Amniotic stem cell (primary cell): ENCODE measurements around the gene MELK.

Experiments
- DNase-seq: peaks from one replicate; lab custom pipeline; 2025; lab: John Stamatoyannopoulos, UW

MELK gene

DNA sequence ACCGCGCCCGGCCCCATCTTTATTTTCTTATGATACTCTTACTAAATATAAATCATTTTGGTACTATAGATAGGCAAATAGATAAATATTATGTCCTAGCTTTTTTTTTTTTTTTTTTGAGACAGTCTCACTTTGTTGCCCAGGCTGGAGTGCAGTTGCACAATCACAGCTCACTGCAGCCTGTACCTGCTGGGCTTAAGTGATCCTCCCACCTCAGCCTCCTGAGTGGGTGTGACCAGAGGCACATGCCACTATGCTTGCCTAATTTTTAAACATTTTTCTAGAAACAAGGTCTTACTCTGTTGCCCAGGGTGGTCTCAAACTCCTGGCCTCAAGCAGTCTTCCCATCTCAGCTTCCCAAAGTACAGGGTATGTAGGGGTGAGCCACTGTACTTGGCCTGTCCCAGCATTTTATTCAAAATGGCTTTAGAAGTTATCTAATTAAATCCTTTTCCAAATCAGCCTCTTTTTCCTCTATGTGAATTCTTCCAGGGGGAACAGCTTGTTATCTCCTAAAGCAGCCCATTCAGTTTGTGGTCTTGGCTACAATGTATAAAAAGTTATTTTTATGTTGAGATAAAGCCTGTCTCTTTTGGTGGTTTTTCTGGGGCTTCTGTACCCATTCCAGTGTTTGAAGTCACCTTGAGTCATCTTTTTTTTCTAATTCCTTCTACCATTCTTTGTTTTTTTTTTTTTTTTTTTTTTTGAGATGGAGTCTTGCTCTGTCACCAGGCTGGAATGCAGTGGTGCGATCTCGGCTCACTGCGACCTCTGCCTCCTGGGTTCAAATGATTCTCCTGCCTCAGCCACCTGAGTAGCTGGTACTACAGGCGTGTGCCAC is 12.1 kb downstream of the MELK start:
- DNase-seq = no peak

DNA sequence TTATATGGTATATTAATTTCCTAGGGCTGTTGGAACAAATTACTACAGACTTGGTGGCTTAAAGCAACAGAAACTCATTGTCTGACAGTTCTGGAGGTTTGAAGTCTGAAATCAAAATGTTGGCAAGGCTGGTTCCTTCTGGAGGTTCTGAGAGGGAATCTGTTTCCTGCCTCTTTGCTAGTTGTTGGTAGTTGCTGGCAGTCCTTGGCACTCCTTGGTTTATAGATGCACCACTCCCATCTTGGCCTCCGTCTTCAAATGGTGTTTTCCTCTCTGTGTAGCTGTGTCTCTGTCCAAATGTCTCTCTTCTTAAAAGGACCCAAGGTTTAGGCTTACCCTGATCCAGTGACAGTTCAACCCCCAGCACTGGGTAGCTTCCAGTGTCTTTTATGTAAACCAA is 17.5 kb downstream of the MELK start:
- DNase-seq = no peak

DNA sequence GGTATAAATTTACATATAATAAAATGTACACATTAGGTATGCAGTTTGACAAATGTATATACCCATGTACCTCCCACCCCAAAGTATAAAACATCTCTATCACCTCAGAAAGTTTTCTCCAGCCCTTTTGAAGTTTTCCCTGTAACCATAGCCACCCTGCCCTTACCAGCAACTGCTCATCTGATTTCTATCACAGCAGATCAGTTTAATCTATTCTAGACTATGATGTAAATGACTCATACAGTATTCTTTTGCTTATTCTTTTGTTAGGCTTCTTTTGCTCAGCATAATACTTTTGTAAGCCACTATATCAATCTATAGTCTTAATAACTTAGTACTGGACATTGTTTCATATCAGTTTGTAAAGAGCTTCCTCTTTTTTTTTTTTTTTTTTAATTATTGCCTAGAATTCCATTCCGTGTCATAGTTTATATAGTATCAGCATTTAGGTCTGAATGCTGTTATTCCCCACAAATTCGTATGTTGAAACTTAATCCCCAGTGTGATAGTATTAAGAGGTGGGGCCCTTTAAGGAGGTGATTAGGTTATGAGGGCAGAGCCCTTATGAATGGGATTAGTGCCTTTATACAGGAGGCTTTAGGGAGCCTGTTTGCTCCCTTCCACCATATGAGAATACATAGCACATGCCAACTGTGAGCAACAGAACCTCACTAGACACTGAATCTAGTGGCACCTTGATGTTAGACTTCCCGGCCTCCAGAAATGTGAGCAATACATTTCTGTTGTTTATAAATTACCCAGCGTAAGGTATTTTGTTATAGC is 20.3 kb downstream of the MELK start:
- no peak for DNase-seq

DNA sequence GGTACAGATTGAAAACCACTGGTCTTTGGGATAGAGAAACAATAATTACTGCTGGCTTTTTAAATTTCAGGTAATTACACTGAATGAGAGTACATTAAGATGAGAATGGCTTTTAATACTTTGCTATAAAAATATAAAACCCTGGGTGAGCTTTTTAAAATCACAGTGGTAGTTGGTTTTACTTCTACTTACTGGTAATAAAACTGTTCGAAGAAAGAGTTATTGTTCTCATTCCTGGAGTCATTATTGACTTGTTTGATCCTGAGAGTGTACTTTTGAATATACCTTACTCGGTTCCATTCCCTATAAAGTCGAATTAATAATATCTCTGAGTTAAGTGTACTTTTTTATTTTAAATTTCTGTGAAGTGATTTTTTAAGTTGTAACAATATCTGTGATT is 21.5 kb downstream of the MELK start:
- DNase-seq = no peak

DNA sequence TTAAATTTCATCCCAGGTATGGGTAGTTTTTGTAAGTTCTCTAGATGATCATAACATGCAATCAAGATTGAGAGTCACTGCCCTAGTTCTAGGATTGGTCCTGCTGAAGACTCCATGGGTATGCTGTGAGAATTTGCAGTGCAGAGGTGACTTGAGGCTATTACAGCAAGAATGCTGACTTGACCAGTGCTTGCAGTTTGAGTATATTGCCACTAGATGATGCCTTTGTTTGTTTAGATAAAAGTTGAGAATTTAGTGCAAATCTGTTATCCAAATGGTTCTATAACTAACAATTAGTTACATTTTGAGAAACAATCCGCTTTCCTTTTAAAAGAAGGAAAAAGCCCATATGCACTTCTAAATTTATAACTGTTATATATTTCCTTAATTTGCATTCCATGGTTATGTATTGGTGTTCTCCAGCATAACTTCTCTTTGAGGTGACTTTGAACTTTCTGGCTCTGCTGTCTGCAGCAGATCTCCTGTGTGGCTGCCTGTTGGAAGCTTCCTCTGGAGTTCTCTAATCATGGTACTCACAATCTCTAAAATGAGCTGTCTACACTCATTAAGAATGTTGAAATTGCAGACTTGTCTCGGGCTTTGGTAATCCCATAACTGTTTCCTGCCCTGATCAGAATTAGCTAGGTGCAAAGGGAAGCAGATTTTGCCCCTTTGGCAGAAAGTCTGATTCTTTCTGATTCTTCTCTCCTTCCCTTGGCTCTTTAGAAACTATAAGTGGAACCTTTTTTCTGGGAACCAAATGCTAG is 24.9 kb downstream of the MELK start:
- DNase-seq = peak; percentile 55

DNA sequence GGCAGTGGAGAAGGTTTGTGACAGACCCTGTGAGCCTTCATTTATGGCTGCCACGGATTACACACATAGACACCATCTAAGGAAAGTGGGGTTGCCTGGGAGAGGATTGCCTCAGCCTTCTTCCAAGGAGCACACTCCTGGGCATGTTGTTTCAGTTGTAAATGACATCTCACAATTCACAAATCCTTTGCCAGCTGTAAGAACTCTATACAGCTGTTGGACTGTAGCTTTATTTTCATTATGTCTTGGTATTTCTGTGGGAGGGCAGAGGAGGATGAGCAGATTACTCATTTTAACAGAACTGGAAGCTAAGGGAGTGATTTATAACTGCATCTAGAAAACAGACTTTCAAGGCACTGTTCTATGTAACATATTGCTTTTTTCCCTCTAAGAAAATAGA is 25.6 kb downstream of the MELK start:
- no peak for DNase-seq

DNA sequence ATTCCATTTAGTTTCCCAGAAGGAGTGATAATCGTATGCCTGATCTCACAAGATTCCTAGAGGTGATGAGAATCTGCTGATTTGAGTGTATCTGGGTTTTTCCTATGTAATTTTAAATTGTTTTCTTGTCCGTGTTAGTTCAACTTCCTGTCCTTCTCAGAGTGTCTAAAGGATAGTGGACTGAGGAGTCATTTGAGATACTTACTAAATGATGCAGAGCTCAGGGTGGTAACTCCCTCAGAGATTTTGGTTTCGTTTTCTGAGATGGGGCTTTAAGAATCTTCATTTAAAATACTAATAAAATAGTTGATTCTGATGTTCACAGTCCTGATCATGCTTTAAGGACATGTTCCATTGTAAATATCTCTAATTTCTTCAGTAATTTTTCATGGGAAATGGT is 30.3 kb downstream of the MELK start:
- no peak for DNase-seq

DNA sequence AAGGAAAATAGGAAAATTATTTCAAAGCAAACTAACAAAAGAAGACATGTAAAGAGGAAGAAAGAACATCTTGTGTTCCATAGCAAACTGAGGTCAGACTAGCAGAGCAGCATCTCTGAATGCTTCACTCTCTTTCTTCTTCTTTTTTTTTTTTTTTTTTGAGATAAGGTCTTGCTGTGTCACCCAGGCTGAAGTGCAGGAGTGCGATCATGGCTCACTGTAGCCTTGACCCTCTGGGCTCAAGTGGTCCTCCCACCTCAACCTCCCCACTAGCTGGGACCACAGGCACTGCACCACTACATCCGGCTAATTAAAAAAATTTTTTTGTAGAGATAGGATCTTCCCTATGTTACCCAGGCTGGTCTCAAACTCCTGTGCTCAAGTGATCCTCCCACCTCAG is 36.6 kb downstream of the MELK start:
- no peak for DNase-seq

DNA sequence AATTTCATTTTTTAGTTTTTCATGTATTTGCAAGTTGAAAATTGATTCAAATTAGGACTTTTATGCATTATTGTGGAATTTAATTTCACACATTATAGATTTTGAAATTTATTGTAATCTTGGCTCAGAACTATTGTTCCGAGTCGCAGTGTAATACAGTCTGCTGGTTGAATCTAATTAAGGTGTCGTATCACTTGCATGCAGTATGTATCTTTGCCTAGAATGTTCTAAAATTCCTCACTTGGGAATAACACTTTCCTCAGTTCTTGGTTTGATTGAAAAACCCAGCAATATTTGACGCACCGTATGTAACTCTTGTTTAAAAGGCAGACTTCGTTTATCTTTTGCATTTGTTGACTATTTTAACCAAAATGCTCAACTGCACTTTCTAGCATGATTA is 49.4 kb downstream of the MELK start:
- DNase-seq = no peak

DNA sequence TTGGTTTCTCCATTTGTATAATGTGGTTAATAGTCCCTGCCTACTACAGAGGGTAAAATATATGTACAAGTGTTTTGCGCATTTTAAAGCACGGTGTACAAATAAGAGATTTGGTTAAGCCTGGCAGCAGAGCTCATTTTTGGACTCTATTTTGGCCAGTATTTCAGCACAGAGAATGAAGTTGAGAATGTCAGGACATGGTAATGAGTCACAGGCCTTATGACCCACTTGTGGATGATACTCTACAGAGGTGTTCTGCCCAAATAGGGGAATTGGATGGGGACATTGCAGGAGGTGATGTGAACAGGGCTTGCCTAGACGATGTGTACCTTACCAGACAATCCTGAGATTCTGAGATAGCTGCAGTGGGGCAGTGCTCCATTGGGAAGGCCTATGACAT is 50.6 kb downstream of the MELK start:
- no peak for DNase-seq

DNA sequence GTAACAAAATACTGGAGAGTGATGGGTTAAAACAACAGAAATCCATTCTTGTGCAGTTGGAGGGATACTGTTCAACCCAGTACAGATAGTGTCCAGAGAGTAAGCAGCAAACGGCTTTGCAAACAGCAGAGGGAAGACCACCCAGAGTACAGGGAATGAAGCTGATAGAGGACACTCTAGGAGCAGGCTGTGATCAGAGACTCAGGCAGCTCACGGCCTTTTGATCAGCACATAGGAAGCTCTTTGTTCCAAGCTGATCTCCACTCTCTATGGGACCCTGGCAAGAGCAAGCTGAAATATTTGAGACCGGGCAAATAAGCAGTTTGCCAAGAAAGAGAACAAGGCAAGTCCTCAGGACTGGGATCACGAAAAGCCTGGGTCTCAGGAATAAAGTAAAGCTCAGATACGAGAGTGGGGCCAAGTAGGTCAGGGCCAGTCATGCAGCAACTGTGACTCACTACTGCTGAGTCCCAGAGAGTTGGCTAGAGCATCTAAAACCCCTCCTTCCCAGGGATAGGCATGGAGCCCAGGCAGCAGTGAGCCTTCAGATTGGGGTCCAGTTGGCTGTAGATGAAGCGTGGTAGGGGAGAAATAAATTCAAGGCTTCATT is 52.4 kb downstream of the MELK start:
- DNase-seq = peak; percentile 31

DNA sequence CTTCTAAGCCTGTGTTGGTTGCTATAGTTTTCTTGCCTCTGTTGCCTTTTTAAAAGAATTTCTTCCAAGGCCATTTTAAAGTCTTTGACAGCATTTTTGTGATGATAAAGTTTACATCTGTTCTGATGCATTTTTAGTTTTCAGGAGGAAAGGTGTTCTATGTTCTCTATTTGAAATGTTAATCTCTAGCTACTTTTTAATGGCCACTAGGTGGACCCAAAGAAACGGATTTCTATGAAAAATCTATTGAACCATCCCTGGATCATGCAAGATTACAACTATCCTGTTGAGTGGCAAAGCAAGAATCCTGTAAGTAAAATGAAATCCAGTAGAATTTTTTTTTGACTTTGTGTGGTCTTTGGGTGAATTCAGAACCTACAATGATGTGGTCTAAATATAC is 60.2 kb downstream of the MELK start:
- DNase-seq = no peak

DNA sequence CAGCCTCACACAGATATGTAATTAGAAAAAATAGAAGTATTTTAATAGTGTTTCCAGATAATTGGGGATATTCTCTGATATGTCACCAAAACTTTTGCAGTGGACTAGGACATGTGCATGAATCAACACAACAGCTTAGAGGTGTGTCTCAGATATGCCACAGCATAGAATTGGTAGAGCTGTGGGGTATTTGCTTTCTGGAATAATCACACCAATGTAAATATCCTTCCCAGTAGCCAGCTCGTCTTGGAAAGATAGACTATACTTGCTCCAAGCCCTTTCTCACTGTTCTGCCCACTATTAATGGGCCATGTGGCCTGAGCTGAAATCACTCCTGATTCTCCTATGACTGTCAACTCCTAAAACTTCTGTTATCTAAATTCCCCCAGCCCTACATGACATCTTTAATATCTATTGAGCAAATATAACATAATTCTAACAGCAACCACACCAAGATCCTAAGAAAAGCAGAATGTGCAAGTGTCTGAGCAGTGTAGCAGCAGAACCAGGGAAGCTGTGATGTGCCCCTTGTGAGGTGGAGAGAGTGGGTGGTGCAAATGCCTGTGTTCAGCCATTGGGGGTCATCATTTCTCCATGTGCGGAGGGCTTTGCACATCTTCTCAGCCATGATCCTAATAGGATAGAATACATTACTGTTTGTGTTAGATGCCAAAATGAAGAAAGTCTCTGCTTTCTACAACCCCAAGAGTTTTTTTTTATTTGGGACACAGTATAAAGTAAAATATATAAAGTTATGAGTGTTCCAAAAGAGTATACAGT is 65.0 kb downstream of the MELK start:
- no peak for DNase-seq

DNA sequence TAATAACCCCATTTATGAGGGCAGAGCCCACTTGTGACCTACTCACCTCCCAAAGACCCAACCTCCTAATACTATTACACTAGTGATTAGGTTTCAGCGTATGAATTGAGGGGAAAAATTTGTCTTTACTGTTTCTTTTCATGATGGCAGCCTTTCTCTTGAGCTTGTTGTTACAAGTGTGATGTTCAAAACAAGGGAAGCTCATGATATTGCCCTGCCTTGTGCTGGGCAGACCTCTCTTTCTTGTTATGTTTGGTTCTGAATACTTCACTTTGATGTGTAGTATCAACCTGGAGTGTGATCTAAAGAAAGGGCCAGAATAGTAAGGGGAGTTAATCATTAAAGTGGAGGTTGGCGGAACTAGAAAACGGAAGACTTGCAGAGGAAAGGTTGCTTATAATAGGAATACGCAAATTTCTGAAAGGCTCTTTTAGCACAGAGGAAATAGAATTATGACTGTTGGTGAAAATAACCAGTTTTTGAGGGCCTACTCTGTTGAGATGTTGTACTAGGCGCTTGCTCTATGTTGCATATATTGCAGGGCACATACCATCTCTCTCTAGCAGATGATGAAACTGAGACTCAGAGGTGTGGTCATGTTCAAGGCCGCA is 68.2 kb downstream of the MELK start:
- no peak for DNase-seq

DNA sequence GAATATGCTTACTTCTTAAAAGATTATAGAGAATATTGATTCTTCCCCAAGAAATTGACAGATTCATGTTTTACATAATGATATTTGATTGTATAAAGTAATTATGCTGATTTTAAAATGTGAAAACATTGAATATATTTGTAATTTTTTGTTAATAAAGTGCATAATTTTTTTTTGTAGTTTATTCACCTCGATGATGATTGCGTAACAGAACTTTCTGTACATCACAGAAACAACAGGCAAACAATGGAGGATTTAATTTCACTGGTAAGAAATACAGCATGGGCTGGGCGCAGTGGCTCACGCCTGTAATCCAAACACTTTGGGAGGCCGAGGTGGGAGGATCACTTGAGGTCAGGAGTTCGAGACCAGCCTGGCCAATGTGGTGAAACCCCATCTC is 70.1 kb downstream of the MELK start:
- no peak for DNase-seq

DNA sequence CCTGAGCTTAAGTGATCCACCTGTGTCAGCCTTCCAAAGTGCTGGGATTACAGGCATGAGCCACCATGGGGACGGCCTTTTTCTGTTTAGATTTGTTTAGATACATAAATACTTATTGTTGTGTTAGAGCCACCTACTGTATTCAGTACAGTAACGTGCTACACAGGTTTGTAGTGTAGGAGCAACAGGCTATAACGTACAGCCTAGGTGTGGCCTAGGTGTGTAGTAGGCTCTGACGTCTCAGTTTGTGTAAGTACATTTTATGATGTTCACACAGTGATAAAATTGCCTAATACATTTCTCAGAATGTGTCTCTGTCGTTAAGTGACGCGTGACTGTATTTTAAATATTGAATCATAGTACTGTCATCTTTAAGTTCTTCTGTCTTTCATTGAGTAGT is 84.1 kb downstream of the MELK start:
- DNase-seq = no peak

DNA sequence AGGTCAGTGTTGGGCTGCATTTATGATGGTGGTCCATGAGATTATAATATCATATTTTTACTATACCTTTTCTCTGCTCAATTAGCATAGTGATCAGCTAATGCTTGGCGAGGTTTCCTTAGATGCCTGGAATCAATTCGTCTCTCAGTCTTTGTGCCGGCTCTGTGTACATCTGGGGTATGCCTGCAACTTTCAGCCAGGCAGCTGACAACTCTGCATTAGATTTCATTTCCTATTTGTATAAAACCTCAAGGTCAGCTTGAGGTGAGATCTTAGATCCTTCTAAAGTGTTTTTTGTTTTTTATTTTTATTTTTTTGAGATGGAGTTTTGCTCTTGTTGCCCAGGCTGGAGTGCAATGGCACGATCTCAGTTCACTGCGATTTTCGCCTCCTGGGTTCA is 86.8 kb downstream of the MELK start:
- no peak for DNase-seq

DNA sequence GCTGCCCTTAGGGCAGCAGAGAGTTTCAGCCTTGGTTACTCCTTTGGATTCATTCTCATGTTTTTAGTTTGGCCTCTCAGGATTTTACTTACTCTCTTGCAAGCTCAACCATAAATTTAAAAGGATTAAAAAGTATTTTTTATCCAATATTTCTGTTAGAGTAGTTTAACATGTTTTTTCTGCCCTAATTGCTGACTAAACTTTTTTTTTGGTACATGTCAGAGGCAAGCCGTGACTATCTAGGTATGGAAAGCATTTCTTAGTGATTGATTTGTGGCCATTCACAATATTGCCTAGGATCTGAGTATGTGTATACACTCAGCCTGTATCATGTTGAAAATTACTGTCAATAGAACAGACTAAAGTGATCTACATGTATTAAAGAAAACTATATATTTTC is 92.1 kb downstream of the MELK start:
- DNase-seq = no peak

DNA sequence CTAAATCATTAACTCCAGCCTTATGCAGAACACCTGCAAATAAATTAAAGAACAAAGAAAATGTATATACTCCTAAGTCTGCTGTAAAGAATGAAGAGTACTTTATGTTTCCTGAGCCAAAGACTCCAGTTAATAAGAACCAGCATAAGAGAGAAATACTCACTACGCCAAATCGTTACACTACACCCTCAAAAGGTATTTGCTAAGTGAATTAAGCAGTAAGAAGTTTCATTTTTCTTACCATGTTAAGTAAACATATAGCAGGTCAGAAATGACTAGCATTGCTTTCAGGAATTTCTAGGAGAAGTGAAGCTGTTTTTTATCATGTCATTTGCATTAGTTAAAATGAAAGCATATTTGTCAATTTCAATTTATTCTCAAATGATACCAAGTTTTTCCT is 92.7 kb downstream of the MELK start:
- DNase-seq = no peak

DNA sequence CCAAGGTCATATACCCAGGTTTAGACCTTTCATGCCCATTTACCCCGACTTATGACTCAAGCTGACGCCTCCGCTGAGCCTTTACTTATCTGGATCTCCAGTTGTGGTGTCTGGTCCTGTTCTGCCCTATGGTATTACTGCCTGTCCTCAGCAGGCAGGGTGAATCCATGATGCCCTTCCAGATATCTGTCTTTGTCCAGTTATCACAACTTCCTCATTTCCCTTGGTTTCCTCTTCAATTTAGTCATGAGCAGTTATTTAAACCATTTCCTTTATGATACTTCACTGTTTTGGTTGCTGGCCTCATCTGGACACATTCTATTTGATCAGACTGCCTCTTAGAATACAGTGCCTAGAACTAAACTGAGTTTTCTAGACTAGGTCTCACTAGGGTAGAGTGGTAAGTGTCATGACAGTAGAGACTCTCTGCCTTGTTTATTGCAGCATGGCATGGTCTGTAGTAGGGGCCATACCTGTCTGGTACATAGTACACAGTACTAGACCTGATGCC is 93.3 kb downstream of the MELK start:
- DNase-seq = no peak

DNA sequence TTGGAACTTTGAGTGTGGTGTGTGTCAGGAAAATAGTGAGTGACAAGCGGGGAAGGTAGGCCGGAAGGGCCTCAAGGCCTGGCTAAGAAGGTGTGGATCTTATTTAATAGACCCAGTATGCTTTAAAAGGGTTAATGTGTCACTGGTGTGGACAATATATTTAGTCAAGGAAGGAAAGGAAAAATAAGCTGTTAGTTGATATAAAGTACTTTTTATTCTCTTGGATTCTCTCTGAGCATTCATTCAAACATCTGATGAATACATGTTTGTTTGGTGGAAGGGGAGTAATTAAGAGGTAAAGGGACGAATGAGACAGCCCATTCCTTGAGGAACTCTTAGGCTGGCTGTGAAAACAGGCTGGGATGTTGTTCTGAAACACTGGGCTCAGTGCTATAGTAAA is 98.9 kb downstream of the MELK start:
- no peak for DNase-seq
